Activated CD4-positive, alpha-beta T cell treated with anti-CD3 and anti-CD28 coated beads, Interleukin-2, amount 10 ng/mL, durations not matched to agents 24 days and 14 days (primary cell): Measurements from ENCODE around the gene TIRAP. TPM values are rescaled to one million over a fixed set of nuclear protein-coding genes. Genes with fewer than 3 reads are reported as not detected.
A peak's percentile ranks its signal among the peaks of the same experiment; 100 is the strongest.
"Not testable (repeated sequence)": the region's sequence is repeated elsewhere in the genome, so short reads cannot be mapped to it uniquely, and the experiment has no call there.

Experiments
- DNase-seq: peaks from one replicate; pipeline ENCODE4 v3.0.0; 2022
- H3K27ac Mint-ChIP-seq: one replicate; pipeline ENCODE4 v1.8.0; 2022; ENCODE audit warnings: mild to moderate bottlenecking, mixed read lengths
- H3K27me3 Mint-ChIP-seq: one replicate; pipeline ENCODE4 v1.8.0; 2022; ENCODE audit warnings: mixed read lengths
- H3K36me3 Mint-ChIP-seq: one replicate; pipeline ENCODE4 v1.8.0; 2022; ENCODE audit warnings: low read depth, mild to moderate bottlenecking, mixed read lengths
- H3K4me1 Mint-ChIP-seq: one replicate; pipeline ENCODE4 v1.8.0; 2021; ENCODE audit warnings: mixed read lengths
- H3K4me3 Mint-ChIP-seq: one replicate; pipeline ENCODE4 v1.8.0; 2022; ENCODE audit warnings: mild to moderate bottlenecking, moderate library complexity, mixed read lengths
- H3K9me3 Mint-ChIP-seq: one replicate; pipeline ENCODE4 v1.8.0; 2021; ENCODE audit warnings: mixed read lengths
- intact Hi-C: fragments of 100-400 bp; cut with micrococcal nuclease; formaldehyde crosslinking; loops from one replicate; pipeline ENCODE4 v1.15.1; 2023
- total RNA-seq: library from RNA; stranded (reverse); gene quantifications from 2 replicates; pipeline ENCODE4 v1.2.3, GENCODE V29; 2022

Gene TIRAP, protein sequence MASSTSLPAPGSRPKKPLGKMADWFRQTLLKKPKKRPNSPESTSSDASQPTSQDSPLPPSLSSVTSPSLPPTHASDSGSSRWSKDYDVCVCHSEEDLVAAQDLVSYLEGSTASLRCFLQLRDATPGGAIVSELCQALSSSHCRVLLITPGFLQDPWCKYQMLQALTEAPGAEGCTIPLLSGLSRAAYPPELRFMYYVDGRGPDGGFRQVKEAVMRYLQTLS
- total RNA-seq: 11.4 and 12.0 TPM in 2 replicates

DNA sequence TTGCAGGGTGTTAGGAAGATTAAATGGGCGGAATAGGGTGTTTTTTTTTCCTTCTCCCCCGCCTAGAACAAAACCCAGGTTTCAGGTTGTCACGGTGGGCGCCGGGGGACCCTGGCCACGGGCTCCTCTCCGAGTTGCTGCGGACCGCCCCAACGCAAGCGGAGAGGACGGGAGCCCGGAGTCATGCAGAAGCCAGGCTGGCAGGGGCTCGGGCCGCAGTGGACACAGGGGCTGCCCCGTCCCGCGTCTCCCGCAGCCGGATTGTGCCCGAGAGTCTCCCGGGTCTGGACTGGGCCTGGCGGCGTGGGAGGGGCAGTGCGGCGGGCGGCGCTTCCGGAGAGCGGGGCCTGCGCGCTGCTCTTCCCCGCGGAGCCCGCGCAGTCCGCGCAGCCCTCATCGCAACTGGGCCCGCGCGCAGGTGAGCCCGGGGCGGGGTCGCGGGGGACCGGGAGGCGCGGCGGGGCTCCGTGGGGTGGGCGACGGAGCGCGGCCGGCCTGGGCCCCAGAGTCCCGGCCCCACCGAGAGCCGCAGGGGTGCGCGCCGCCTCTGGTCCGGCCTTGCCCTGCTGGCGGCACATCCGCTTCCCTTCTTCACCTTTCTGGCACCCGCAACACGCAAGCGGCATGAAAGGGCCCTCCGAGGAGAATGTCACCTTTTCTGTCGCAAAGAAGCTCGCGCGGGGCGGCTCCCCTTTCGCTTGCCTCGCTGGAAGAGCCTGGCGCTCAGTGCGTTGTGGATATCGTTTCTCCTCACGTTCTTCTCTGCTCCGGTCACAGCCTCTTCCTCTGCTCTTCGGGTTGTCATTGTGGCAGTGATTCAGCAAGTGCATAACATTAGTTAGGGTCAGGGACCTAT lies at the start of gene TIRAP:
TSS of gene TIRAP (plus strand) at position 358 of the 856 bp plus-strand sequence. CDS start 7,802 bp downstream, outside the sequence.
- Mint-ChIP-seq H3K4me1 (peaks cover 31% of the 10 kb centered on the region), H3K4me3 (peak within 1 kb of the TSS; percentile 98), H3K27me3 (no peaks in the 10 kb centered on the region), H3K27ac (peak within 1 kb of the TSS; percentile 94), H3K9me3 (no peaks in the 10 kb centered on the region), H3K36me3 (peaks cover 17% of the 10 kb centered on the region)
- DNase-seq: peak; percentile 90
- intact Hi-C loops: loop anchor here (1.0 to 2.0 kb wide), 3 partner anchors 14 to 72 kb away; partner anchors contain the start of genes DCPS, FOXRED1 and ST3GAL4

DNA sequence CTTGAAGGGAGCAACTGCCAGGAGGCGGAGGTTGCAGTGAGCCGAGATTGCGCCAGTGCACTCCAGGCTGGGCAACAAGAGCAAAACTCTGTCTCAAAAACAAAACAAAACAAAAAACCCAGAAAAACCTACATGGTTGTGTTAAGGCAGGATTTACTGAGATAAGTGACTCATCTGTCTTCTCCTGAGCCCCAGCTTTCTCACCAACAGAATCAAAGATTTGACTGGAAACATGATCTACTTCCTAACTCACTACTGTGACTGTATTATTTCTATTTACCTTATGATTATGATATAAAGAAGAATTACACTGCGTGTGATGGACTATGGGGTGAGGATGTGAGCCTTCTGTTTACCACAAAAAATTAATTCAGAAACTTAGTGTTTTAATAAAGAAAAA lies 49.5 kb upstream of the TIRAP start:
- H3K27me3 Mint-ChIP-seq: no peaks in the 10 kb centered on the region
- H3K4me1 Mint-ChIP-seq: no peaks in the 10 kb centered on the region
- H3K36me3 Mint-ChIP-seq: peaks cover 20% of the 10 kb centered on the region
- no peak for DNase-seq
- H3K27ac Mint-ChIP-seq: no peak overlapping the region
- intact Hi-C loops: no loop called here
- no peaks in the 10 kb centered on the region for H3K9me3 Mint-ChIP-seq
- no peak overlapping the region for H3K4me3 Mint-ChIP-seq

DNA sequence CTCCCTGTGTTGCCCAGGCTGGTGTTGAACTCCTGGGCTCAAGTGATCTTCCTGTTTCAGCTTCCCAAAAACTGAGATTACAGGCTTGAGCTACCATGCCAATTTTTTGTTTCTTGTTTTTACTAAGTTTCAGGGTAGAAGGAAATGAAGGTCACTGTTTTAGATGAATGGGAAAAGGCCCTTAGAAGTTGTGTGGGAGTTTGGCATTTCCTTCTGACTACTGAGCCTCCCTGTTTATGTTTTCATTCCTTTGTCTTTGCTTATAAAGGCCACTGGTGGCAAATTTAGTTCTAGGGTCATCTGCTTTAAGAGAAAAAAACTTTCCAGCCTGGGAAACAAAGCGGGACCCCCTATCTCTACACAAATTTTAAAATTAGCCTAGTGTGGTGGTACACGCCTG lies 36.3 kb upstream of the TIRAP start:
- no peaks in the 10 kb centered on the region for H3K27me3 Mint-ChIP-seq
- H3K36me3 Mint-ChIP-seq: peaks cover 11% of the 10 kb centered on the region
- intact Hi-C loops: no loop called here
- H3K9me3 Mint-ChIP-seq: no peaks in the 10 kb centered on the region
- no peaks in the 10 kb centered on the region for H3K4me1 Mint-ChIP-seq
- no peak overlapping the region for H3K27ac Mint-ChIP-seq
- DNase-seq: no peak
- no peak overlapping the region for H3K4me3 Mint-ChIP-seq

DNA sequence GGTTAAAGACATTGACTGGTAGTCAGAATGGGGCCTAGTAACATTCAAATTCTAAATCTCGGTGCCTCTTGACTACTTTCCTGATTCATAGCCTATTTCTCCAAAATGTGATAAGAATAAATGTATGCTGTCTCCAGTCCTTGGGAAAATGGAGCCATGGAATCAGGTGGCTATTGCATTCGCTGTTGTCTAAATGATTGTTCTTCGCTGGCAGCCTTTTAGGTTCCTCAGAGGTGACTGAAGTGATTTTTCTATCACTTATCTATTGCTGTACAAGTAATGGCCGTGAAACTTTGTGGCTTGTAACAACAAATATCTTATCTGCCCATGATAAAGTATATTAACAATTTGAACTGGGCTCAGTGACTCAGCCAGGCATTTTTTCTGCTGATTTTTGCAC lies 29.6 kb upstream of the TIRAP start:
- Mint-ChIP-seq H3K4me3 (no peak overlapping the region), H3K36me3 (peaks cover 20% of the 10 kb centered on the region), H3K9me3 (no peaks in the 10 kb centered on the region), H3K27me3 (no peaks in the 10 kb centered on the region), H3K4me1 (peaks cover 2% of the 10 kb centered on the region), H3K27ac (no peak overlapping the region)
- intact Hi-C loops: no loop called here
- DNase-seq: no peak

- Mint-ChIP-seq H3K4me3 (no peak overlapping the region), H3K27ac (no peak overlapping the region), H3K27me3 (no peaks in the 10 kb centered on the region), H3K4me1 (peaks cover 2% of the 10 kb centered on the region), H3K9me3 (no peaks in the 10 kb centered on the region), H3K36me3 (peaks cover 18% of the 10 kb centered on the region)
- no peak for DNase-seq
- intact Hi-C loops: no loop called here
Measured at GRCh38 chr11:126254819-126255218, 28.1 kb upstream of the TIRAP start.

DNA sequence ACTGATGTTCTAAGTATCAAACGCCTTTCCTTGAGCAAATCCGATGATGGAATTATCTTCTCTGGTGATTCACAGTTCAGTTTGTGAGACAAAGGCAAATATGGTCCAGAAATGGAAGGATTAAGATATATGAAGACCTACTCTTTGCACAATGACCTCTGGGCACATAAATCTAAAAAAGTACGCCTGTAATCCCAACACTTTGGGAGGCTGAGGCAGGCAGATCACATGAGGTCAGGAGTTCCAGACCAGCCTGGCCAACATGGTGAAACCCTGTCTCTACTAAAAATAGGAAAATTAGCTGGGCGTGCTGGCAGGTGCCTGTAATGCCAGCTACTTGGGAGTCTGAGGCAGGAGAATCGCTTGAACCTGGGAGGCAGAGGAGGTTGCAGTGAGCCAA lies 27.4 kb upstream of the TIRAP start:
- H3K4me1 Mint-ChIP-seq, intact Hi-C loops, H3K9me3 Mint-ChIP-seq, DNase-seq, H3K27me3 Mint-ChIP-seq, H3K4me3 Mint-ChIP-seq, H3K27ac Mint-ChIP-seq: not testable (repeated sequence)
- H3K36me3 Mint-ChIP-seq: peaks cover 20% of the 10 kb centered on the region

- peaks cover 26% of the 10 kb centered on the region for H3K36me3 Mint-ChIP-seq
- no peaks in the 10 kb centered on the region for H3K9me3 Mint-ChIP-seq
- no peak overlapping the region for H3K27ac Mint-ChIP-seq
- peaks cover 2% of the 10 kb centered on the region for H3K4me1 Mint-ChIP-seq
- H3K27me3 Mint-ChIP-seq: no peaks in the 10 kb centered on the region
- no peak for DNase-seq
- H3K4me3 Mint-ChIP-seq: no peak overlapping the region
- intact Hi-C loops: no loop called here
Measured at GRCh38 chr11:126256216-126256615, 26.7 kb upstream of the TIRAP start.

GRCh38 chr11:126257144-126257543 lies 25.7 kb upstream of the TIRAP start:
- H3K27ac Mint-ChIP-seq: no peak overlapping the region

GRCh38 chr11:126257764-126258163 lies 25.1 kb upstream of the TIRAP start:
- Mint-ChIP-seq H3K36me3 (peaks cover 29% of the 10 kb centered on the region), H3K27ac (no peak overlapping the region), H3K4me1 (peaks cover 2% of the 10 kb centered on the region), H3K4me3 (no peak overlapping the region), H3K27me3 (no peaks in the 10 kb centered on the region), H3K9me3 (no peaks in the 10 kb centered on the region)
- intact Hi-C loops: no loop called here
- DNase-seq: no peak

More at GRCh38 chr11:126257144-126257543, 25.7 kb upstream of the TIRAP start:
- Mint-ChIP-seq H3K4me1 (peaks cover 2% of the 10 kb centered on the region), H3K4me3 (no peak overlapping the region), H3K9me3 (no peaks in the 10 kb centered on the region), H3K36me3 (peaks cover 29% of the 10 kb centered on the region), H3K27me3 (no peaks in the 10 kb centered on the region)
- DNase-seq: no peak
- intact Hi-C loops: no loop called here

DNA sequence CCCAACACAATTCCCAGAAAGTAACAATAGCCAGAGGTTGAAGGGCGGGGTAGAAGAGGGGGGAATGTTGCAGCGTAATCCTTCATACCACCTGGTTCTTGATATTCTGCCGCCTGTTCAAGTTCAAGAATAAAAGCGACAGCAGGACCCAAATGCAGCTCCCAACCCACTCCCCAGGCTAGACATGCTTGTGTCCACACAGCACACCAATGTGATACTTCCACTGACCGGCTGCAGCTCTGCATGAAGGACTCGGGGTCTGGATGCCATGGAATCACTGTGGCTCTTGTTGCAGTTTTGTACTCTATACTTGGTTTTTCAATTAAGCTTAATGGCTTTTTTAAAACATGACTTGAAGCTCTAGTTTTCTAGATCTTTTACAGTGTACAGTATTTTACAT lies 20.7 kb upstream of the TIRAP start:
- DNase-seq: no peak
- Mint-ChIP-seq H3K4me3 (no peak overlapping the region), H3K27ac (no peak overlapping the region), H3K27me3 (no peaks in the 10 kb centered on the region), H3K36me3 (peaks cover 56% of the 10 kb centered on the region), H3K4me1 (peaks cover 10% of the 10 kb centered on the region), H3K9me3 (no peaks in the 10 kb centered on the region)
- intact Hi-C loops: loop anchor here (10.0 kb wide), 1 partner anchor 337 kb away; no protein-coding TSS in a partner anchor

DNA sequence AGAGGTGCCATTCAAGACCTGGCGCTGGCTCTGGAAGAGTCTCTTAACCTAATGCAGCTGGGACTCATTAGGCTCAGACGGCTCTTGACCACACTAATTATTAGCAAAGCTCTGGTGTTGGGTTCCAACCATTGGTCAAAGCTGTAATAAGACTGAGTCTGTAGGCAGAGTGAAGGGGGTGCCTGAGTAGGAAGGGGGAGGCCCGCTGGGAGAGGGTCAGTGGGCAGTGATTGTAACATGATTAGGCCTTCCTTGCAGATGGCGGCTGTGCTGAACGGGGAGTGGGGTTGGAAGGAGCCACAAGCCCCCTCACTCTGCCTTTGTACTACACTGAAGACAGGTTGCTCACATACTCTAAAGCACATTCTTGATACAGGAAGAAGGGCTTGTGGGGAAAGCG lies 19.4 kb upstream of the TIRAP start:
- intact Hi-C loops: loop anchor here (10.0 kb wide), 1 partner anchor 339 kb away; no protein-coding TSS in a partner anchor
- Mint-ChIP-seq H3K4me3 (no peak overlapping the region), H3K9me3 (no peaks in the 10 kb centered on the region), H3K27me3 (no peaks in the 10 kb centered on the region), H3K27ac (no peak overlapping the region), H3K36me3 (peaks cover 61% of the 10 kb centered on the region), H3K4me1 (peaks cover 16% of the 10 kb centered on the region)
- no peak for DNase-seq

GRCh38 chr11:126265811-126266210 lies 17.1 kb upstream of the TIRAP start:
- Mint-ChIP-seq H3K9me3 (no peaks in the 10 kb centered on the region), H3K27me3 (no peaks in the 10 kb centered on the region), H3K36me3 (peaks cover 60% of the 10 kb centered on the region), H3K4me1 (peaks cover 30% of the 10 kb centered on the region), H3K4me3 (no peak overlapping the region), H3K27ac (no peak overlapping the region)
- intact Hi-C loops: loop anchor here (5.0 to 10.0 kb wide), 2 partner anchors 341 to 1389 kb away; no protein-coding TSS in a partner anchor
- DNase-seq: no peak

DNA sequence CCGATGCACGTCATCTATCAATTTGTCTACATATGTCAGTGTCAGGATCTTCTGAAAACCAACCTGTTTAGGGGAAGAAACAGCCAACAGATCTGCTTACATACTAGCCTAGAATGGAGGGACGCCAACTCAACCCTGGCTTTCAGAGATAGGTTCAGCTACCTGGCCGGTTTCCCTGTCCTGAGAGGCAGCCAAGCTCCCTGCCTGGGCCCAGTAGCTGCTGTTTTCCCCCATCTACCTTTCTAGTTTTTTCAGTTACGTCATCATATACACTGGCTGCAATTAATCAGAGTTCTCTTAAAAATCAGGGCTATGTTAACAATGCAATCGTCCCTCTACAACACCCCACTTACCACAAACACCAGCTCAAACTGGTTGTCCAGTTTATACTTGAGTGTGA lies 15.2 kb upstream of the TIRAP start:
- H3K4me1 Mint-ChIP-seq: peaks cover 33% of the 10 kb centered on the region
- peak overlapping the region; percentile 95 for H3K4me3 Mint-ChIP-seq
- no peaks in the 10 kb centered on the region for H3K27me3 Mint-ChIP-seq
- peak overlapping the region; percentile 92 for H3K27ac Mint-ChIP-seq
- intact Hi-C loops: loop anchor here (2.0 to 10.0 kb wide), 4 partner anchors 205 to 1390 kb away; partner anchors contain the start of genes CDON and CHEK1
- no peaks in the 10 kb centered on the region for H3K9me3 Mint-ChIP-seq
- H3K36me3 Mint-ChIP-seq: peaks cover 56% of the 10 kb centered on the region
- DNase-seq: no peak

DNA sequence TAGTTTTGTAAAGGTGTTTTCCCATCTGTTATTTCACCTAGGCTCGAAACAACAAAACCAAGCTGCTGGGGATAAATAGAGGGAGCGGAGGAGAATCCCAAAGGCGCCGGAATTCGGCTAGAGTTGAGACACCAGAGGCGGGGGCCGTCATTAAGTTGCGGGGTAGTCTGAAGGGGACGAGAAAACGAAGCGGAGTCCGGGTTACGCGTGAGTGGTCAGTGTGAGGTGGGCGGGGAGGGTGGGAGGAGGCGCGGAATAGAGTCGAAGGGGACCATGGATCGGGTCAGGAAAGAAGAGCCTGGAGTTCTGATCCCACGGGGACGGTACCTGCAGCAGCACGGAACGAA lies 14.6 kb upstream of the TIRAP start:
- peak overlapping the region; percentile 95 for H3K4me3 Mint-ChIP-seq
- intact Hi-C loops: loop anchor here (2.0 to 10.0 kb wide), 4 partner anchors 206 to 1391 kb away; partner anchors contain the start of genes CDON and CHEK1
- peak; percentile 68 for DNase-seq
- peak overlapping the region; percentile 92 for H3K27ac Mint-ChIP-seq
- H3K36me3 Mint-ChIP-seq: peaks cover 53% of the 10 kb centered on the region
- H3K4me1 Mint-ChIP-seq: peaks cover 33% of the 10 kb centered on the region
- H3K9me3 Mint-ChIP-seq: no peaks in the 10 kb centered on the region
- no peaks in the 10 kb centered on the region for H3K27me3 Mint-ChIP-seq
